Urothelium cell line (cell line): Measurements from ENCODE around the gene EVA1C.
"Not testable (repeated sequence)": the region's sequence is repeated elsewhere in the genome, so short reads cannot be mapped to it uniquely, and the experiment has no call there.

Experiments
- DNase-seq: peaks from one replicate; pipeline ENCODE4 v3.0.0; 2011; ENCODE audit warnings: low spot score, mixed read lengths
- FAIRE-seq: peaks from 2 replicates; lab custom pipeline; 2011; peaks lifted over from hg19 to GRCh38; lab: Jason Lieb, UNC

Gene EVA1C

DNA sequence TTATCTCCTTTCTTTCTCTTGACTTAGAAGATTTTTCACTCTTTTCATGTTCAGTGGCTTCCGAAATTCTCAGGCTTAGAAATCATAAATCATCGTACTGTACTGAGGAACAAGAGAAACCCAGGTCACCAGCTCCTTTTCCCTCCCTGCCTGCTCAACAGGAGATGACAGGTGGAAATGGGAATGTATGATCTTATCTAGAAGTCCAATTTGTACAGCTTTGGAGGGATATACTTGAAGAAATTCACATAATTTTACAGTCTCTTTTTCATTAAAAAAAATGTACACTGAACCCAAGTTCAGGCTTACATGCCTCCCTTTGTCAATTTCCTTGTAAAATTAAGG is 11.7 kb downstream of the EVA1C start:
- no peak for DNase-seq
- FAIRE-seq = no peak

DNA sequence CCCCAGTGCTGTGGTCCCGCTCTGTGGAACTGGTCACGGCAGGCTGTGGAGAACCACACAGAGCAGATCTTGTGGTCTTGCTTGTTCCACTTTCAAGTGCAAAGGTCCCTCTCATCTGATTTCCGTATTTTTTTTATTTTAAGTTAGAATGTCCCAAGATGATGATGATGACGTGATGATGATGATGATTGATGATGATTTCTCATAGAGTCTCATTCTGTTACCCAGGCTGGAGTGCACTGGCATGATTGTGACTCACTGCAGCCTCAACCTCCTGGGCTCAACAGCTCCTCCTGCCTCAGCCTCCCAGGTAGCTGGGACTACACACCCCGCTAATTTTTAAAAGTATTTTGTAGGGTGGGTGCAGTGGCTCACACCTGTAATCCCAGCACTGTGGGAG is 12.2 kb downstream of the EVA1C start:
- FAIRE-seq = no peak

DNA sequence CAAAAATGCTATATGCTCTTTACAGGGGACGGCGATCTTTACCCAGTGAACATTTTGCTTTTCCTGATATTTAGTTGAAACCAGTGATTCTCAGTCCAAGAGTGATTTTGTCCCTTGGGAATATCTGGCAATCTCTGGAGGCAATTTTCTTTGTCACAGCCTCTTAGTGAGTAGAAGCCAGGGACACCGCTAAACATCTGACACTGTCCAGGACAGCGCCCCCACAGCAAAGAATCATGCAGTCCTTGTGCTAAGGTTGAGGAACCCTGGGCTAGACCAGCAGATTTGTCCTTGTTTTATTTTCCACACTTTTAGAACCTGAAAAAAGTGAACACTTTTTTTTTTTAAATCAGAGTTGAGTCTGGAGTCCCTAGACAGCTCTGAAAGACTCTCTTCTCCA is 13.1 kb downstream of the EVA1C start:
- DNase-seq (no peak), FAIRE-seq (no peak)

More for the DNA sequence above, 12.2 kb downstream of the EVA1C start:
- no peak for DNase-seq

DNA sequence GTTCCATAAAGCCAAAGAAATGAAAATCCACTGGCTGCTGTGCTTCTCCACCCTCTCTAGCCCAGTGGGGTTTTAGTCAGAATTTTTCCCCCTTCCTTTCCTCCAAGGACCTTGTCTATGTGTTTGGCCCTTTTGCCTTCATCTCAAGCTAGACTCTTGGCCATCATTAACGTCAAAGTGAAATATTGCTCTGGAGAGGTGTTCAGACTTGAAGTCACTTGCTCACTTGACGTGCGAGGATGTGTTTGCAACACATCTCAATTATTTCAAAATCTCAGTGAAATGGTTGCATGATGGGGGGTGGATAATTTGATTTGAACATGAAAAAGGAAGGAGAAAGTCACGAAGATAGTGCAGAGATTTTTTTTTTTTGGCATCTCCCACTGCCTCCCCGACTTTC is 13.6 kb downstream of the EVA1C start:
- DNase-seq (no peak), FAIRE-seq (no peak)

DNA sequence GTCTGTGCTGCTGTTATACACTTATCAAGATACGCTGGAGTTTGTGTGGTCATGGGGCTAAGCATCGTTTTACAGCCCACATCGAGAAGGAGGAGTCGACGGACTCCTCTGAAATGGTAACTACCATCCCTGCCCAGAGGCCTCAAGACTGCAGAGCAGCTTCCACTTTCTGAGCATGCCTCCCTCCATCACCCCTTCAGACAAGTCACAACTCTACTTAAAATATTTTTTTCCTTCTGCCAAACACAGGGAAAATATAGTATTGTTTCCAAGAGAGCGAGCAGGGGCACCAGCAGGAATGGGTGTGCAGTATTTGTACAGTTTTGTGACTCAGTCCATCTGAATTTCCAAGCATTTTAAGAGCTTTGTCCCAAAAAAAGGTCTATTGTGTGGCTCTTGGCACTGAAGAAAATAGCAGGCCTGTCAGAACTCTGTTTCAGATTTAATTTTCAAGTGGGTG is 14.1 kb downstream of the EVA1C start:
- DNase-seq (peak; percentile 57), FAIRE-seq (no peak)

DNA sequence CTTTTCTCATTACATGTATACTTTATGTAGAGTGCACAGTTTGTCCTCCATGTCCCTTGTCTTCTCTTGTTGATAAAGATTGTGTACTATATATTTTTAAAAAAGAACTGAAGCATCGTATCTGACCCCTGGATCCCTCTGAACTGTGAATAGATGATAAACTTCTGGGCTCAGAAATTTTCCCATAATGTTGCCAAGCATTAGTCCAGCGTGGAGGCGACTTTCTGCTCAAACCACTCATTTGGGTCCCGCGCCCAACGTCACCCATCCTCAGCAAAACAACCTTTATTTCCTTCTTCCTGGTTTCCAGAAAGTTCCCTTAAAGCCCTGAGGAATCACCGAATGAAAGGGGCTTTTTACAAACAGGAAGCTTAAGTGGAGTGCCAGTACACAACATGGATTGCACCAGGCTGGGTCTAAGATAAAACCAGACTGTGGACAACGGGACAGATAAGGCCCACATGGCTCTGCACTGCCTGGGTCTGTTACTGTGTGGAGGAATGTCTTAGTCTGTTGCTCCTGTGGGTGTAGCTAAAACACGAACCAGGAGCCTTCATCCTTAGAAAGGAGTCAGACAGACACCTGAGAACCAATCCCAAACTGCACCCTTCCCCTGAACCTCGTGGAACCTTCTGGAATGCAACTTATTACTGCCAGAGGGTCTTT is 15.6 kb downstream of the EVA1C start:
- DNase-seq (no peak), FAIRE-seq (no peak)

DNA sequence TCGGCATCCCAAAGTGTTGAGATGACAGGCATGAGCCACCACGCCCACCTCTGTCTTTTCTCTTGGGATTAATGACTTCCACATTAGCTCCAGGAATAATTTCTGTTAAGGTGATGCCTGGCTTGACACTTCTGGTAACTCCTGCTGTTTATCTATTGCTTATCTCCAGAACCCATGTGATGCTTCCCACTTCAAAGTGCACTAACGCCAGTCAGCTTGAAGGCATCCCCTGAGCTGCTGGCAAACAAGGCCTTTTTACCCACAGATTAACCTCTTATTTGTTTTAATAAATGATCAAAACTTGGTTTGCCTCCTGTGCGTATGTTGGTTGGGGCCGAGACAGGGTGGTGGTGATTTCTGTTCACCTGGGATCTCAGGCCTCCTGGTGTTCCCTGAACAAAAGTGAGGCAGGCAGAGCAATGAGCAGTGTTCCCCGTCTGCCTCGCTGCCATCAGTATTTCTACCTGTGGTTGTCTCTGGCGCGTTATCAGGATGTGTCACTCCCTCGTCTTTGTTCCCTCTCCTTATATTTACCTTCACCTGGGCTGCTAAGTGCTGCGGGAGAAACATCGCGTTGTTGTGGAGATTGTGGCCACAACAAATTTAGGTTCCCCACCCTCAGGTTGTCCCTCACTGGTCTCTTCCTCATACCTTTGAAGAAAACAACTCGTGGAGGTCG is 20.6 kb downstream of the EVA1C start:
- FAIRE-seq = not testable (repeated sequence)

DNA sequence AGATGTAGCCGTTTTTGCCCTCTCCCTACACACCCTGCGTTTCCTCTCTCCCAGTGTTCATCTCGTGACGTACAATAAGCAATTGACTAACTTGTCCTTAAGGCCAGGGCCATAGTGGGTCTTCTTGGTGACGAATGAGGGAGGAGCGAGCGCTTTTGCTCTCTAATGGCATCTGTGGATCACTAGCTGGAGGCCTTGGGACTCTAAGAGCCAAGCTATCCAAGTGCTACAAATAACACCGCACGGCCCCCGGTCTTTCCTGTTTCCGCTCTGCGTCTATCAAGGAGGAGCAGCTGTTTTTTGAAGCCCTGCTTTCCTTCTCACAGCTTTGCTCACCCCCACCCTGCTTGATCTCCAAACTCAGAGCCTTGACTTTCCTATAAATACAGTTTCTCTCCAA is 25.2 kb downstream of the EVA1C start:
- FAIRE-seq (no peak), DNase-seq (no peak)

More for the DNA sequence above, 20.6 kb downstream of the EVA1C start:
- not testable (repeated sequence) for DNase-seq

DNA sequence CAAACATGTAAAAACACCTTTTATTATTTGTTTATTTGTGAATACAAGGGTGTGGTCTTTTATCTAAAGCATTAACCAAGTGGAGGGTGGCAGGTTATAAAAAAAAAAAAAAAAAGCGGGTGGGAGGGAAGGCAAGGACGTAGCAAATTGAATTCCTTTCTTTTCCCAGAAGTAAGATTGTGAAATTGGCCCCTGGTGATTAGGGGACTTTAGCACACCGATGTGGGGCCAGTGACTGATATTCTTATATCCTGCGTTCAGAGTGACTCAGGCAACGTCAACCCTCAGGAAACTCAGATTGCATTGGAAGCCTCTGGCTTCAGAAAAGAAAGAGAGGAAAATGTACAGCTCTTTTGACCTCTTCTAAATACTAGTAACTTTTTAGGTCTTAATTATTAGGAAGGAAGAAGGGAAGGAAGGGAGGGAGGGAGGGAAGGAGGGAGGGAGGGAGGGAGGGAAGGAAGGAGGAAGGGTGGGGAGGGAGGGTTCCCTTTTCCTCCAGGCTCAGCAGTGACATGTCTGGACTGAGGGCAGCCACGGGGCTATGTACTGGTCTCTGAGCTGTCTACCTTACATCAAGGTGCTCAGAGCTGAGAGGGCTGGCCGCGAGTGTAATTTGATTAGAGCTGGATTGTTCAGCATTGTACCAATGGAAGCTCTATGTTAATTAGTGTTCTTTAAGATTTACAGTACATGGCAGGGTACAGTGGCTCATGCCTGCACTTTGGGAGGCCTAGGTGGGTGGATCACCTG is 30.2 kb downstream of the EVA1C start:
- DNase-seq (no peak), FAIRE-seq (no peak)

DNA sequence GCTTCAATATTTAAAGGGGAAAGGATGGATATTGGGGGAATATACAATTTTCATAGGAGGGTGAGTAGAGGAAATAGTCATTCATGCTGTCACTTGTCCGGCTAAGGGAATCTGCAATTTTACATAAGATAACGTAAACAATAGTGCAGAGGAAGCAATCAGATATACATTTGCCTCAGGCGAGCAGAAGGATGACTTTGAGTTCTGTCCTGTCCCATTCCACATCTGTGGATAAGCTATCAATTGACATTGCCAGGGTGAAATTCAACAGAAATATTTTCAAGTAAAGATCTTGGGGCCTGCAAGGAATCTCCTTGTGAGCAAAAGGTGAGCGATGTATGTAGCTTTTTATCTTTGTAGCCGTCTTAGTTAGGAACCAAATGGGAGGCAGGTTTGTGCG is 32.6 kb downstream of the EVA1C start:
- DNase-seq = no peak
- FAIRE-seq = no peak

DNA sequence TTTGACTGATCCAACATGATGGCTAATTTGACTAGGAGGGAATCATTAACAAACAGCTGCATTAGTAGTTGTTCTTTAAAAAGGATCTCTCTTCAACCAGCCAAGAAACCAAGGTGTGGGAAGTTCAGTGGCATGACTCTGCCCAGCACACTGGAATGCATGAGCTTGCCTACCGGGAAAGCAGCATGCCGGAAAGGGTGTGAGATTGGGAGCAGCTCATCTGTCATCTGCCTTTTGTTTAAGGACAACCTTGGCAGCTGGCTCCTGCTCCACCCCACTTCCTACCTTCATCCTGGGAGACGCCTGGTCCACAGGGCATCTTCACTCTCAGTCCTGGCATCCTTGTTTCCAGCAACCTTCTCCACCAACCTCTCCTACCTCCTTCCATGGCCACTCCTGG is 33.9 kb downstream of the EVA1C start:
- DNase-seq, FAIRE-seq: not testable (repeated sequence)

DNA sequence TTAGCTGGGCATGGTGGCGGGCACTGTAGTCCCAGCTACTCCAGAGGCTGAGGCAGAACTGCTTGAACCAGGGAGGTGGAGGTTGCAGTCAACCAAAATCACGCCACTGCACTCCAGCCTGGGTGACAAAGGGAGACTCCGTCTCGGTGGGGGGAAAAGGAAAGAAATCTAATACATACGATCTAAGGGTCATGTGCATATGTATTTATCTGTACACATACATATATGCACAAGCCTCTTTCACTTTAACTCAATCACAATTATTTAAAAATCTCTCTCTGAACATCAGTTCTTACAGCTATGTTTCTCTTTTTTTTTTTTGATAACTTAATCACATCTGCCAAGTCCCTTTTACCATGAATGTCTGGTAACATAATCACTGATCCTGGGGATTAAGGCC is 34.7 kb downstream of the EVA1C start:
- DNase-seq = no peak
- no peak for FAIRE-seq

DNA sequence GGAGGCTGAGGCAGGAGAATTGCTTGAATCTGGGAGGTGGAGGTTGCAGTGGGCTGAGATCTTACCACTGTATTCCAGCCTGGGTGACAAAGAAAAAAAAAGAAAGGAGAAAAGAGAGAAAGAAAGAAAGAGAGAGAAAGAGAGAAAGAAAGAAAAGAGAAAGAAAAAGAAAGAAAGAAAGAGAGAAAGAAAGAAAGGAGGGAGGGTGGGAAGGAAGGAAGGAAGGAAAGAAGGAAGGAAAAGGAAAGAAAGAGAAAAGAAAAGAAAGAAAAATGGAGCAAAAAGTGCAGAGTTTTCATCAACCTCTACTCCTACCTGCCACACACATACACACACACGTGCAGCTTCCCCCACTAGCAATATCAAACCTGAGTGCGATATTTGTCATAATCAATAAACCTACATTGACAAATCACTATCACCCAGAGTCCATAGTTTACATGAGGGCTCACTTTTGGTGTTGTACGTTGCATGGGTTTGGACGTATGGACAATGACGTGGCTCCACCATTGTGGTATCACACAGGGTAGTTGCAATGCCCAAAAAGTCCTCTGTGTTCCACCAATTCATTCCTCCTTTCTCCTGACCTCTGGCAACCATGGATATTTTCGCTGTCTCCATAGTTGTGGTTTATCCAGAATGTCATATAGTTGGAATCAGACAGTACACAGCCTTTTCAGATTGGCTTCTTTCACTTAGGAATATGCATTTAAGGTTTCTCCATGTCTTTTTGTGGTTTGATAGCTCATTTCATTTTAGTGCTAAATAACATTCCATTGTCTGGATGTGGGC is 36.5 kb downstream of the EVA1C start:
- DNase-seq (no peak), FAIRE-seq (no peak)

DNA sequence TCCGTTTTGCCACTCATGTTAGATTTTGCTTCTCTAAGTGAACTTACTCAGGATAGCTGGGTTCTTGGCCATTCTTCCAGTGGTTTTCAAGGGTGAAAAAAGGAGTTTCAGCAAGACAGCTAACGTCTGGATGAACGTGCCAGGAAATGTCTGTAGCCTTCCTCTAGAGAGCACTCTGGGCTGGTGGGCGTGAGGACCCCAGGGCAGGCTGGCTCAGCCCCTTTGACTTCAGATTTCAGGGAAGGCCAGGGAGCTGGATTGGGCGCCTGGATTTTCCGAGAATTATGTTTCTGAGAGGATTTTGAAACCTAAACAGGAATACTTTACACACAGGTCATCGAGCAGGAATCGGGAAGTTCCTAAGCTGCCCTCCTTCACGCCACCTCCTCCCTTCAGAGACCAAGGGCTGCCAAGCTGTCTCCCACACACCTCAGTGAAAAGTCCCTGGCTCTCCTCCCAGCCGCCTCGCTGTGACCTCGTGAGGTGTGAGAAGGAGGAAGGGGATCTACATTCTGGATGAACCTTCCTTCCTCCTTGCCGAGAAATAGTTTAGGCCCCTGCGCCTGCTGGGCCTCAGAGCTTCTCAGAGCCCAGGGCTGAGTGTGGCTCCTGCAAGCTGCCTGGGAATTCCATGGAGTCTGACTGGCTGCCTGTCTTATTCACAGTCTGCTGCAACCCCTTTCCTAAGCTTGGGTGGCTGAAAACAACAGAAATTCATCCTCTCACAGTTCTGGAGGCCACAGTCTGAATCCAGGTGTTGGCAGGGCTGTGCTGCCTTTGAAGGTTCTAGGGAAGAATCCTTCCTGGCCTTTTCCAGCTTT is 38.6 kb downstream of the EVA1C start:
- FAIRE-seq, DNase-seq: not testable (repeated sequence)

DNA sequence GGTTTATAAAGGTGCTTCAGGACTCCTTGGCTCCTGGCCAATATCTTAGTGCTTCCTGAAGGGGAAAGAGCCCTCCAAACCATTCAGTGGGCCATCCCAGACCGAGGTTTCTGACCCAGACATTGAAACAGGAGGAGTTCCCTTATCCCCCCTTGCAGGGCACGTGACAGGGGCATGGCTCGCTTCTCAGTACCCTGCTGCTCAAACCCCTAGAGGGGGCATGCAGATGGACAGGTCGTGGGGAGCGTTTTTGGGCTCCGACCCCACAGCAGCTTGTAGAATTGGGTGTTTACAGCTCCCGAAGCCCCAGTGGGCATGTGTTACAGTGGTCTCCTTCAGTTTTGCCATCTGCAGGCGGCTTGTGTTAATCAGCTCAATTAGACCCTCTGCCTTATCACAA is 39.7 kb downstream of the EVA1C start:
- not testable (repeated sequence) for FAIRE-seq, DNase-seq

DNA sequence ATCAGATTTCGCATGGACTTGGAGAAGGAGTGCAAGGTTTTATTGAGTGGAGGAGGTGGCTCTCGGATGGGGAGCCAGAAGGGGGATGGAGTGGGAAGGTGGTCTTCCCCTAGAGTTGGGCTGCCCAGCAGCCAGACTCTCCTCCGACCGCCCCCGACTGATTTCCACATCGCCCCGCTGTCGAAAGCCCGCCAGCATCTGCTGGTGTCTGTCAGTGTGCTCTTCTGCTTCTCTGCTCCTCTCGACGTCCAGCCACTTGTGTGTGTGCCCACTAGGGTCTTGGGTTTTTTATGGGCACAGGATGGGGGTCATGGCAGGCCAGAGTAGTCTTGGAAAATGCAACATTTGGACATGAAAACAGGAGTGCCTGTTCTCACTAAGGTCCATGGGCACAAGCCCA is 40.1 kb downstream of the EVA1C start:
- FAIRE-seq = no peak
- no peak for DNase-seq

DNA sequence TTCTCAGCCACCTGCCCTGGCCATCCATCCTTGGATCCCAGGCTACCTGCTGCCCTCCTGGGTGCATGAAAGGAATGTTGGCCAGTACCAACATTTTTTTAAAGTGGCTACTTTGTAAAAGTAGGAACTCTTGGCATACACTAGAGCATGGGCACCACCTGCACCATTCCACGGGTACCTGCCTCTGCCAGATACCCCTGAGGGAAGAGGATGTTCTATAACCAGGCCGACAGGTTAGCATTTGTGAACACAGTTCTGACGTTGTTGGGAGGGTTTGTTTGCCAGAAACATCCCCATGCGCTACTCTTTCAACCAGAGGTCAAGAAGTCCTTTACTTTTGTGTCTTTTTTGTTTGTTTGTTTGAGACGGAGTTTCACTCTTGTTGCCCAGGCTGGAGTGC is 43.0 kb downstream of the EVA1C start:
- no peak for FAIRE-seq

DNA sequence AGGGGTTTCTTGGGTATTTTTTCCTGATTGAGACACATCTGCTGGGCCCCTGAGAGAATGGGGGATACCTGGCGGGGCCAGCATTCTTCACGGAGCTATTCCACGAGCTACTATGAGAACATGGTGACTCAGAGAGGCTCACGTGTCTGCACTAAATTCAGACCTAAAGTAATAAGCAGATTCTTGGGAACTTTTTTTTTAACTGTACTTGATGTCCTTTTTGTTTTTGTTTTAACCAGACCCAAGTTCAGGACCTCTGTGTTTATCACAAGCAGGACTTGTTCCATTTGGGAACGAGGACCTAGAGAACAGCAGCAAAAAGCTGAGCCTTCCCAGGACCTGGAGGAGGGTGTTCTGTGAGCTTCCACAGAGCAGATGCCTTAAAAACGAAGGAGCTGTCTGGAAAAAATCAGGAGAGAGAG is 44.0 kb downstream of the EVA1C start:
- FAIRE-seq = no peak
- no peak for DNase-seq

More for the DNA sequence above, 43.0 kb downstream of the EVA1C start:
- DNase-seq = no peak

DNA sequence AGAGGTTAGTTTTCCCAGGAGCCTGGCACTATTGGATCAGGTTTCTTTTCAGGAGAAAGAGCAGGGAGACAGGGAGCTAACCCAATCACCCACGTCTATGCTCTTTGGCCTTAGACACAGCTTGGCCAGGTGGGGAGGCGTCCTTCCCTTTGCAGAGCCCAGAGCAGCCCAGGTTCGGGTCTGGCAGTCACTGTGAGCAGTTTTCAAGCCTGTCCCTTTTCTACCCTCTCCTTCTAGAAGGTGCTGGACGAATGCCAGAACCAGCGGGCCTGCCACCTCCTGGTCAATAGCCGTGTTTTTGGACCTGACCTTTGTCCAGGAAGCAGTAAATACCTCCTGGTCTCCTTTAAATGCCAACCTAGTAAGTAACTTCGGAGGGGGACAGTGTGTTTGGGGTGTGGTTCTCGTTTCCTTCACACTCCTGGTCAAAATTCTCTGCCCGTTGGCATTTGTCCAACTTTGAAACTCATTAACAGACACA is 44.9 kb downstream of the EVA1C start:
- FAIRE-seq (no peak), DNase-seq (peak; percentile 49)

DNA sequence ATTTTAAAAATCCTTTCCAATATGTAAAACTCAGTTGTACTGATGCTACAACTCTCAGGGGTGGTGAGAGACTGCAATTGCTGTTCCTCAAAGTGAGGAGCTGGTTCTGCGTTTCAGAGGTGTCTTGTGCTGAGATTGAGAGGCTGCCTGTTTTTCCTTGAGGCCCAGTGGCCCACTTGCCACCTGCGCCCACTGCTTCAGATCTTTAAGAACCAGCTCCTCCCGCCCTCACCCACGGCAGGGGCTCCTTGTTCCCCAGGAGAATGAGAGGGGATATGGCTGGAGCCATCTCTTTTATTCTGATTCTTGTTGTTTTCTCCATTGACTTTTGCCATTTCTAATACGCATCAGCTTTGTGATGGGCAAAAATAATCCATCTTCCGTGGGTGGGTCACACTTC is 45.5 kb downstream of the EVA1C start:
- DNase-seq (no peak), FAIRE-seq (no peak)
